HepG2 (cell line): ENCODE data around the gene NEK5. TPM values are rescaled to one million over a fixed set of nuclear protein-coding genes. Genes with fewer than 3 reads are reported as not detected.
A peak's percentile ranks its signal among the peaks of the same experiment; 100 is the strongest.

Experiments
- CENPBD1 ChIP-seq: sonication (generic); formaldehyde crosslinking; IDR thresholded peaks from 2 replicates; pipeline ENCODE4 v1.8.0; 2022; ENCODE audit warnings: missing genetic modification reagents, low read depth, mild to moderate bottlenecking, borderline replicate concordance
- DMAP1 ChIP-seq: IDR thresholded peaks from 2 replicates; pipeline ENCODE4 v1.6.1; 2016
- IRF2 ChIP-seq: IDR thresholded peaks from 2 replicates; pipeline ENCODE4 v1.6.1; 2018; ENCODE audit warnings: missing genetic modification reagents, missing compliant biosample characterization
- KDM1A ChIP-seq: IDR thresholded peaks from 2 replicates; pipeline ENCODE4 v1.6.1; 2016; ENCODE audit warnings: missing compliant biosample characterization
- KDM6A ChIP-seq: IDR thresholded peaks from 2 replicates; pipeline ENCODE4 v1.6.1; 2016; ENCODE audit warnings: low read depth
- MED13 ChIP-seq: sonication (generic); formaldehyde crosslinking; IDR thresholded peaks from 2 replicates; pipeline ENCODE4 v1.5.0; 2020; ENCODE audit warnings: missing genetic modification reagents
- ONECUT2 ChIP-seq: sonication (generic); formaldehyde crosslinking; IDR thresholded peaks from 2 replicates; pipeline ENCODE4 v1.4.0; 2020; ENCODE audit warnings: missing genetic modification reagents
- POLR2G ChIP-seq: fragments of 200-400 bp; formaldehyde crosslinking; IDR thresholded peaks from 2 replicates; pipeline ENCODE4 v1.6.1; 2018; ENCODE audit warnings: mild to moderate bottlenecking, low read depth, low read length, moderate library complexity
- RFXANK ChIP-seq: IDR thresholded peaks from 2 replicates; pipeline ENCODE4 v1.6.1; 2016
- TIGD3 ChIP-seq: sonication (generic); formaldehyde crosslinking; IDR thresholded peaks from 2 replicates; pipeline ENCODE4 v1.5.1; 2020; ENCODE audit warnings: mild to moderate bottlenecking, missing genetic modification reagents, borderline replicate concordance
- ZBTB21 ChIP-seq: sonication (generic); formaldehyde crosslinking; IDR thresholded peaks from 2 replicates; pipeline ENCODE4 v1.4.0; 2020; ENCODE audit warnings: missing genetic modification reagents
- ZFYVE20 ChIP-seq: sonication (generic); formaldehyde crosslinking; IDR thresholded peaks from 2 replicates; pipeline ENCODE4 v1.8.0; 2023; ENCODE audit warnings: low read depth, mild to moderate bottlenecking, moderate library complexity, missing genetic modification reagents, borderline replicate concordance
- ZNF274 ChIP-seq: sonication (generic); formaldehyde crosslinking; IDR thresholded peaks from 2 replicates; pipeline ENCODE4 v1.5.1; 2020; ENCODE audit warnings: mild to moderate bottlenecking, missing genetic modification reagents
- ZNF563 ChIP-seq: sonication (generic); formaldehyde crosslinking; IDR thresholded peaks from 2 replicates; pipeline ENCODE4 v1.8.0; 2022; ENCODE audit warnings: mild to moderate bottlenecking, moderate library complexity, missing genetic modification reagents
- ZNF570 ChIP-seq: sonication (generic); formaldehyde crosslinking; IDR thresholded peaks from 2 replicates; pipeline ENCODE4 v1.4.0; 2020; ENCODE audit warnings: mild to moderate bottlenecking, missing genetic modification reagents, borderline replicate concordance
- ZNF580 ChIP-seq: IDR thresholded peaks from 2 replicates; pipeline ENCODE4 v1.6.1; 2016; ENCODE audit warnings: low read depth, borderline replicate concordance
- ZNF670 ChIP-seq: sonication (generic); formaldehyde crosslinking; IDR thresholded peaks from 2 replicates; pipeline ENCODE4 v1.8.0; 2022; ENCODE audit warnings: mild to moderate bottlenecking, missing genetic modification reagents, borderline replicate concordance
- ZNF703 ChIP-seq: sonication (generic); formaldehyde crosslinking; IDR thresholded peaks from 2 replicates; pipeline ENCODE4 v1.5.1; 2020; ENCODE audit warnings: missing genetic modification reagents, mild to moderate bottlenecking, moderate library complexity, borderline replicate concordance
- ZSCAN30 ChIP-seq: sonication (generic); formaldehyde crosslinking; IDR thresholded peaks from 2 replicates; pipeline ENCODE4 v1.5.0; 2020; ENCODE audit warnings: mild to moderate bottlenecking, missing genetic modification reagents
- polyA plus RNA-seq, 8 experiments: library from polyadenylated mRNA; depleted of rRNA in 3 of 8; stranded (reverse) in 7 of 8; unstranded in 1 of 8; fragments of >200 nt; fragmentation: Illumina TruSeq in 4 of 8; extraction: Trizol in 4 of 8; gene quantifications; 2 replicates each; pipeline versions ENCODE4 v1.2.1 to v1.2.3, GENCODE V29; 2011 to 2016; ENCODE audit warnings: low read depth in 4 of 8, missing spikeins in 1 of 8, mixed read lengths in 1 of 8; ENCODE audit not compliant: insufficient read depth in 1 of 8
- total RNA-seq, 5 experiments: library from RNA; depleted of rRNA; stranded (reverse); fragments of >200 nt; fragmentation: Illumina TruSeq; extraction: Trizol; gene quantifications; 2 replicates each; pipeline ENCODE4 v1.2.3, GENCODE V29; 2016; ENCODE audit warnings: low read depth in 1 of 5

NEK5 gene
- total and polyA plus RNA-seq, 2 of the 13 experiments (the other 11 are each of a cell fraction or from before 2014, with no cell fraction given), result 0.12 to 0.22 TPM

GRCh38 chr13:52011632-52012511, 117.0 kb downstream of the NEK5 start, which contains the start of gene ALG11 (continued):
- TF ChIP-seq ZNF274 (CRISPR knock-in tag), result no peak; the same call in 1 of the 2 replicates
- TF ChIP-seq KDM6A (CRISPR knock-in tag), result peak; percentile 87
- TF ChIP-seq POLR2G, result peak; percentile 92
- TF ChIP-seq ZNF563 (CRISPR knock-in tag), result peak; percentile 96
- peak; percentile 67; the same call in 1 of the 2 replicates for TF ChIP-seq ZFYVE20
- no peak; the same call in 1 of the 2 replicates for TF ChIP-seq ZNF670 (CRISPR knock-in tag)
- TF ChIP-seq ZNF580 (CRISPR knock-in tag), result peak; percentile 80
- TF ChIP-seq ZNF703 (CRISPR knock-in tag), result peak; percentile 86; the same call in 1 of the 2 replicates
- no peak; the same call in 1 of the 2 replicates for TF ChIP-seq ZNF570 (CRISPR knock-in tag)
- TF ChIP-seq MED13 (CRISPR knock-in tag), result peak; percentile 79
- no peak for TF ChIP-seq CENPBD1 (CRISPR knock-in tag)
- TF ChIP-seq ONECUT2 (CRISPR knock-in tag), result peak; percentile 100
- TF ChIP-seq RFXANK (CRISPR knock-in tag), result no peak
- TF ChIP-seq ZSCAN30 (CRISPR knock-in tag), result no peak
- TF ChIP-seq ZBTB21 (CRISPR knock-in tag), result no peak
- TF ChIP-seq DMAP1, result peak; percentile 81
- TF ChIP-seq IRF2, result peak; percentile 93
- TF ChIP-seq KDM1A (CRISPR knock-in tag), result no peak
- no peak for TF ChIP-seq TIGD3 (CRISPR knock-in tag)
